Measurements from ENCODE around the gene WHRN. TPM values are rescaled to one million over a fixed set of nuclear protein-coding genes. Genes with fewer than 3 reads are reported as not detected.

WHRN gene
- total RNA-seq, 6 donors from 2014 or later = 2.5 to 17.8 (median 5.6) TPM

GRCh38 chr9:114417511-114417910, 87.8 kb downstream of the WHRN start:
- H3K27me3 ChIP-seq = no peaks in the 10 kb centered on the region
- TF ChIP-seq POLR2A (IDR thresholded peaks at IDR 0.05) (no peak), CTCF (IDR thresholded peaks at IDR 0.05) (no peak), EP300 (IDR thresholded peaks at IDR 0.05) (no peak), POLR2AphosphoS5 (IDR thresholded peaks at IDR 0.05) (no peak)
- no peaks in the 10 kb centered on the region for H3K9me3 ChIP-seq
- H3K36me3 ChIP-seq = no peaks in the 10 kb centered on the region
- no peak overlapping the region for H3K4me3 ChIP-seq
- WGBS, 2 donors = 58 to 85% methylated on average over 3 of the region's 3 CpGs
- H3K4me1 ChIP-seq = no peaks in the 10 kb centered on the region
- no peak overlapping the region for H3K27ac ChIP-seq
- DNase-seq = no peak
- ATAC-seq (ENCODE audit: low FRiP score in 2 of 2) = no peak

- ATAC-seq (ENCODE audit: low FRiP score in 2 of 2) (no peak), DNase-seq (no peak)
- no peaks in the 10 kb centered on the region for H3K4me1 ChIP-seq
- no peaks in the 10 kb centered on the region for H3K9me3 ChIP-seq
- WGBS, 2 donors = 91 to 92% methylated on average over 2 of the region's 2 CpGs
- no peaks in the 10 kb centered on the region for H3K27me3 ChIP-seq
- no peaks in the 10 kb centered on the region for H3K36me3 ChIP-seq
- TF ChIP-seq POLR2A (IDR thresholded peaks at IDR 0.05) = no peak
- no peak for TF ChIP-seq POLR2AphosphoS5 (IDR thresholded peaks at IDR 0.05)
- TF ChIP-seq EP300 (IDR thresholded peaks at IDR 0.05) = no peak
- TF ChIP-seq CTCF (IDR thresholded peaks at IDR 0.05) = no peak
- no peak overlapping the region for H3K4me3 ChIP-seq
- H3K27ac ChIP-seq = no peak overlapping the region
Observed at GRCh38 chr9:114416906-114417305, 88.4 kb downstream of the WHRN start.

DNA sequence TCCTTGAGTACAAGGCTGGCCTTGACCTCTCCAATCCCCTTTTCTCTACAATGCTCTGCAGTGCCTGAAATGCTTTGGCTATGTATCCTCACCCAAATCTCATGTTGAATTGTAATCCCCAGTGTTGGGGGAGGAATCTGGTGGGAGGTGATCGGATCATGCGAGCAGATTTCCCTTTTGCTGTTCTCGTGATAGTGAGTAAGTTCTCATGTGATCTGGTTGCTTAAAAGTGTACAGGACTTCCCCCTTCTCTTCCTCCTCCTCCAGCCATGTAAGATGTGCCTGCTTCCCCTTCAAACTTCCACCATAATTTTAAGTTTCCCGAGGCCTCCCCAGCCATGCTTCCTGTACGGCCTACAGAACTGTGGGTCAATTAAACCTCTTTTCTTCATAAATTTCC, 89.0 kb downstream of the WHRN start:
- Histone ChIP-seq H3K27ac (no peak overlapping the region), H3K4me1 (no peaks in the 10 kb centered on the region), H3K9me3 (no peaks in the 10 kb centered on the region), H3K4me3 (no peak overlapping the region), H3K27me3 (no peaks in the 10 kb centered on the region), H3K36me3 (no peaks in the 10 kb centered on the region)
- DNase-seq (no peak), ATAC-seq (ENCODE audit: low FRiP score in 2 of 2) (peak in 1 of 2 donors; percentile 24)
- peak in 1 of 4 donors; percentile 57 for TF ChIP-seq EP300 (IDR thresholded peaks at IDR 0.05)
- TF ChIP-seq CTCF (IDR thresholded peaks at IDR 0.05) = no peak
- TF ChIP-seq POLR2A (IDR thresholded peaks at IDR 0.05) = no peak
- WGBS, 2 donors = 61 to 84% methylated on average over 5 of the region's 5 CpGs

DNA sequence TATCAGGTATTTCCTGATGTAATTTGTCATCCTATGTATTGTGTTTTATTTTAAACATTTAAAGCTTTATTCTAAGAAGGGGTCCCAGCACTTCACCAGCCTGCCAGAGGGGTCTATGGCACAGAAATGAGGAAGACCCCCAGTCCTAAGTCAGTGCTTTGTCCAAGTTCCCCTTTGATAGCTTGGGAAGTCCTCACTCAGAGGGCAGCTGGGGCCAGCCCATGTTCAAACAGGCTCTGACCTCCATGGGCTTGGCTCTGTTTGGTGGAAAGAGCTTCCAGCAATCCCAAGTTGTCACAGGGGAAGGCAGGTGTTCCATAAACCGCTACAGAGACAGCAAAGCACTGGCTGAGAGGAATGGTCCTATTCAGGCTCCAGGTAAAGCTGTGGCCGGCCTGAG, 90.9 kb downstream of the WHRN start:
- no peak for ATAC-seq (ENCODE audit: low FRiP score in 2 of 2)
- H3K36me3 ChIP-seq = no peaks in the 10 kb centered on the region
- H3K4me3 ChIP-seq = no peak overlapping the region
- H3K9me3 ChIP-seq = no peaks in the 10 kb centered on the region
- H3K27ac ChIP-seq = no peak overlapping the region
- TF ChIP-seq CTCF (IDR thresholded peaks at IDR 0.05) (no peak), EP300 (IDR thresholded peaks at IDR 0.05) (no peak), POLR2AphosphoS5 (IDR thresholded peaks at IDR 0.05) (no peak), POLR2A (IDR thresholded peaks at IDR 0.05) (no peak)
- DNase-seq = no peak
- 72 to 80% methylated on average over 1 to 2 of the region's 2 CpGs for WGBS, 2 donors
- no peaks in the 10 kb centered on the region for H3K27me3 ChIP-seq
- no peaks in the 10 kb centered on the region for H3K4me1 ChIP-seq

DNA sequence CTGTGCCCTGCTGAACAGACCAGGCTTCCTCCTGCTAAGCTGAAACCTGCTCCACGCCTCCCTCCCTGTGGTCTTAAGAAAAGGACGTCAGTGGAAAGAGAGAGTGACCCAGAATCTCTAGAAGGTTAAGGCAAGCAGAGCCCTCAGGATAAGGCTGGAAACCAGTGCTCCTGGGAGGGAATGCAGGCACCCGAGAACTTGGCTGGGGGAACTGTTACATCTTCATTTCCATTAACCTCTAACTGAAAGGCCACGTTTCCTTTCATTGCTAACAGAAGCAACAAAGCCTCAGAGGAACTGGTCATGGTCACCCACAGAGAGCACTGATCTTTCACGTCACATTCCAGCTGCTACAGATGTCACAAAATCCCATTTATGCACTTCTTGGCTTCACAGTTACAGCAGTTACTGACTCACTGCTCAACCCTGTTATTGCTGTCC, 91.4 kb downstream of the WHRN start:
- 54 to 63% methylated on average over 5 of the region's 5 CpGs for WGBS, 2 donors
- Histone ChIP-seq H3K36me3 (no peaks in the 10 kb centered on the region), H3K27me3 (no peaks in the 10 kb centered on the region), H3K4me1 (no peaks in the 10 kb centered on the region), H3K4me3 (no peak overlapping the region), H3K27ac (no peak overlapping the region), H3K9me3 (no peaks in the 10 kb centered on the region)
- no peak for TF ChIP-seq POLR2A (IDR thresholded peaks at IDR 0.05)
- no peak for TF ChIP-seq EP300 (IDR thresholded peaks at IDR 0.05)
- TF ChIP-seq POLR2AphosphoS5 (IDR thresholded peaks at IDR 0.05) = no peak
- TF ChIP-seq CTCF (IDR thresholded peaks at IDR 0.05) = no peak
- ATAC-seq (ENCODE audit: low FRiP score in 2 of 2) (no peak), DNase-seq (no peak)
